DND-41 (cell line): ENCODE measurements around the gene HEBP1.

Experiments used
- EZH2 ChIP-seq: IDR thresholded peaks from 3 replicates; pipeline ENCODE4 v1.6.1; 2012; ENCODE audit warnings: borderline replicate concordance, low read depth, mild to moderate bottlenecking, moderate library complexity, low read length, inconsistent platforms; ENCODE audit not compliant: severe bottlenecking
- TF ChIP-seq, protein P1 (sequence below): IDR thresholded peaks from 2 replicates; pipeline ENCODE4 v1.5.1; 2012; ENCODE audit warnings: borderline replicate concordance, low read length, moderate library complexity, mild to moderate bottlenecking; ENCODE audit not compliant: poor library complexity, severe bottlenecking; ENCODE audit errors: extremely low read depth

DNA sequence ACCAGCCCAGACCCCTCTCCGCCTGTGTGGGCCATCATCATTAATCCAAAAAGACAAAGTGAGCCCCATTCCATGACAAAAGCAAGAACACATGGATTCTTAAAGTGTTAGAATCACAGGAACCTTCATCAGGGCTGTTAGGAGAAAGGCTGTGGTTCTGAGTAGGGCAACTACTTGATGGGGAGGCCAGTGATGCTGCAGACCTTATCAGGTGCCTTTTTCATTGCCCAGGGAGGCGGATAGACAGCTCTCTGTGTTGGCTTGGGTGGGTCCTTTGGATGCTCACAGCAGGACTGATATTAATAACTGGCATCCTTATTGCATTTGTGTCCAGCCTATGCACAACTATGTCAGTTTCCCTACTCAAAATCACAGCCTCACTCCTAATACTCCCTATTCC is 2.3 kb downstream of the HEBP1 start:
- TF ChIP-seq, protein P1, sequence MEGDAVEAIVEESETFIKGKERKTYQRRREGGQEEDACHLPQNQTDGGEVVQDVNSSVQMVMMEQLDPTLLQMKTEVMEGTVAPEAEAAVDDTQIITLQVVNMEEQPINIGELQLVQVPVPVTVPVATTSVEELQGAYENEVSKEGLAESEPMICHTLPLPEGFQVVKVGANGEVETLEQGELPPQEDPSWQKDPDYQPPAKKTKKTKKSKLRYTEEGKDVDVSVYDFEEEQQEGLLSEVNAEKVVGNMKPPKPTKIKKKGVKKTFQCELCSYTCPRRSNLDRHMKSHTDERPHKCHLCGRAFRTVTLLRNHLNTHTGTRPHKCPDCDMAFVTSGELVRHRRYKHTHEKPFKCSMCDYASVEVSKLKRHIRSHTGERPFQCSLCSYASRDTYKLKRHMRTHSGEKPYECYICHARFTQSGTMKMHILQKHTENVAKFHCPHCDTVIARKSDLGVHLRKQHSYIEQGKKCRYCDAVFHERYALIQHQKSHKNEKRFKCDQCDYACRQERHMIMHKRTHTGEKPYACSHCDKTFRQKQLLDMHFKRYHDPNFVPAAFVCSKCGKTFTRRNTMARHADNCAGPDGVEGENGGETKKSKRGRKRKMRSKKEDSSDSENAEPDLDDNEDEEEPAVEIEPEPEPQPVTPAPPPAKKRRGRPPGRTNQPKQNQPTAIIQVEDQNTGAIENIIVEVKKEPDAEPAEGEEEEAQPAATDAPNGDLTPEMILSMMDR: no peak
- TF ChIP-seq EZH2: no peak
